Astrocyte (in vitro differentiated cells and primary cell): ENCODE data around the gene KIAA1671.

Source experiments
- CTCF ChIP-seq: IDR thresholded peaks from 2 replicates; pipeline ENCODE4 v1.5.1; 2011; ENCODE audit warnings: low read depth, mild to moderate bottlenecking, inconsistent platforms, low read length, moderate library complexity; ENCODE audit not compliant: insufficient read depth
- EZH2 ChIP-seq: IDR thresholded peaks from 2 replicates; pipeline ENCODE4 v1.6.1; 2012; ENCODE audit warnings: mild to moderate bottlenecking, low read length, inconsistent platforms; ENCODE audit not compliant: insufficient read depth

GRCh38 chr22:24954114-24954463 lies 1.6 kb downstream of the KIAA1671 start:
- no peak for TF ChIP-seq CTCF
- TF ChIP-seq EZH2: no peak
